Measurements from ENCODE around the gene VTCN1. TPM values are rescaled to one million over a fixed set of nuclear protein-coding genes. Genes with fewer than 3 reads are reported as not detected.

The VTCN1 gene
- total RNA-seq, 1 experiment from 2014 or later: 0.17 TPM

DNA sequence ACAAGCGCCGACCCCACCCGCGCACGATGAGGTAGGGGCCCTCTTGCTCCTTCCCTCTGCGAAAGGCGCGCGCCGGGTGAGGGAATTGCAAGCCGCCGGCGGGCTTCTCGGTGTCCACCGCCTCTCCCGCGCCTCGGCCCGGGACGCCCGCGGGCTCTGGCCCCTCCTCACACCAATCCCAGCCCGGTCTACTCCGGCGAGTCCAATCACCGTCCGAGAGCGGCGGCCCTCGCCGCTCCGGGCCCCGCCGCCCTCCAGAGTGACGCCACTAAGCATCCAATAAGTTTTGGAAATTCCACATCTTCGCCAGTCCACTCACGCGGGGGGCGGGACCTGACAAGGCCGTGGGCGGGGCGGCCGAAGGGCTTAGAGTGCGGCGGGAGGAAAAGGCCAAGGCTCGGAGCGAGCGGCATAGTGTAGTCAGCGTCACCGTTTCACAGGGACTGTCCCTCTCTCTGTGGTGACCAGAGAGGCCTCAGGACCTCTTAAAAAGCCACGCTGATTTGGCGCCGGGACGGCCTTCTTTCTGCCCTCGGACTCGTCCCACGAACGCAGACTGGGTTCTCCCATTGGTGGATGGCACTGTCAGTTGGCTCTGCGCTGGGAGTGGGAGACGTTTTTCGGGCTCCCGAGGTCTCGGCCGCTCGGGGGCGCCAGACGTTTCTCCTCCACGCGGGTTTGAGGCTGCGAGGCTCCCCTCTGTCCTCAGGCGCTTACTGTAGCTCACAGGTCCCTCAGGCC is 89.0 kb downstream of the VTCN1 start, which contains the start of gene TRIM45 (continued):
- TF ChIP-seq, protein P1, sequence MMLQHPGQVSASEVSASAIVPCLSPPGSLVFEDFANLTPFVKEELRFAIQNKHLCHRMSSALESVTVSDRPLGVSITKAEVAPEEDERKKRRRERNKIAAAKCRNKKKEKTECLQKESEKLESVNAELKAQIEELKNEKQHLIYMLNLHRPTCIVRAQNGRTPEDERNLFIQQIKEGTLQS (IDR thresholded peaks at IDR 0.05): no peak
- TF ChIP-seq POLR2AphosphoS5 (IDR thresholded peaks at IDR 0.05; ENCODE audit: low read depth, low read length) (peak; percentile 65), POLR2A (IDR thresholded peaks at IDR 0.05; ENCODE audit: borderline replicate concordance, extremely low read depth, insufficient read depth, insufficient read length) (peak; percentile 32), CBX3 (IDR thresholded peaks at IDR 0.05; ENCODE audit: low read depth) (no peak), RAD21 (IDR thresholded peaks at IDR 0.05; ENCODE audit: low read depth) (peak; percentile 61), TCF7L2 (IDR thresholded peaks at IDR 0.05; ENCODE audit: borderline replicate concordance, extremely low read depth, insufficient read depth, insufficient read length) (no peak), CEBPB (IDR thresholded peaks at IDR 0.05; ENCODE audit: low read depth) (no peak), EZH2phosphoT487 (IDR thresholded peaks at IDR 0.05; ENCODE audit: borderline replicate concordance) (no peak), FOSL1 (IDR thresholded peaks at IDR 0.05; ENCODE audit: low read depth) (no peak), JUND (IDR thresholded peaks at IDR 0.05) (no peak), SRF (IDR thresholded peaks at IDR 0.05; ENCODE audit: low read depth) (no peak)
- TF ChIP-seq, protein P2, sequence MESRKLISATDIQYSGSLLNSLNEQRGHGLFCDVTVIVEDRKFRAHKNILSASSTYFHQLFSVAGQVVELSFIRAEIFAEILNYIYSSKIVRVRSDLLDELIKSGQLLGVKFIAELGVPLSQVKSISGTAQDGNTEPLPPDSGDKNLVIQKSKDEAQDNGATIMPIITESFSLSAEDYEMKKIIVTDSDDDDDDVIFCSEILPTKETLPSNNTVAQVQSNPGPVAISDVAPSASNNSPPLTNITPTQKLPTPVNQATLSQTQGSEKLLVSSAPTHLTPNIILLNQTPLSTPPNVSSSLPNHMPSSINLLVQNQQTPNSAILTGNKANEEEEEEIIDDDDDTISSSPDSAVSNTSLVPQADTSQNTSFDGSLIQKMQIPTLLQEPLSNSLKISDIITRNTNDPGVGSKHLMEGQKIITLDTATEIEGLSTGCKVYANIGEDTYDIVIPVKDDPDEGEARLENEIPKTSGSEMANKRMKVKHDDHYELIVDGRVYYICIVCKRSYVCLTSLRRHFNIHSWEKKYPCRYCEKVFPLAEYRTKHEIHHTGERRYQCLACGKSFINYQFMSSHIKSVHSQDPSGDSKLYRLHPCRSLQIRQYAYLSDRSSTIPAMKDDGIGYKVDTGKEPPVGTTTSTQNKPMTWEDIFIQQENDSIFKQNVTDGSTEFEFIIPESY (IDR thresholded peaks at IDR 0.05; ENCODE audit: extremely low read depth, insufficient replicate concordance, low read length): no peak
- TF ChIP-seq, protein P3, sequence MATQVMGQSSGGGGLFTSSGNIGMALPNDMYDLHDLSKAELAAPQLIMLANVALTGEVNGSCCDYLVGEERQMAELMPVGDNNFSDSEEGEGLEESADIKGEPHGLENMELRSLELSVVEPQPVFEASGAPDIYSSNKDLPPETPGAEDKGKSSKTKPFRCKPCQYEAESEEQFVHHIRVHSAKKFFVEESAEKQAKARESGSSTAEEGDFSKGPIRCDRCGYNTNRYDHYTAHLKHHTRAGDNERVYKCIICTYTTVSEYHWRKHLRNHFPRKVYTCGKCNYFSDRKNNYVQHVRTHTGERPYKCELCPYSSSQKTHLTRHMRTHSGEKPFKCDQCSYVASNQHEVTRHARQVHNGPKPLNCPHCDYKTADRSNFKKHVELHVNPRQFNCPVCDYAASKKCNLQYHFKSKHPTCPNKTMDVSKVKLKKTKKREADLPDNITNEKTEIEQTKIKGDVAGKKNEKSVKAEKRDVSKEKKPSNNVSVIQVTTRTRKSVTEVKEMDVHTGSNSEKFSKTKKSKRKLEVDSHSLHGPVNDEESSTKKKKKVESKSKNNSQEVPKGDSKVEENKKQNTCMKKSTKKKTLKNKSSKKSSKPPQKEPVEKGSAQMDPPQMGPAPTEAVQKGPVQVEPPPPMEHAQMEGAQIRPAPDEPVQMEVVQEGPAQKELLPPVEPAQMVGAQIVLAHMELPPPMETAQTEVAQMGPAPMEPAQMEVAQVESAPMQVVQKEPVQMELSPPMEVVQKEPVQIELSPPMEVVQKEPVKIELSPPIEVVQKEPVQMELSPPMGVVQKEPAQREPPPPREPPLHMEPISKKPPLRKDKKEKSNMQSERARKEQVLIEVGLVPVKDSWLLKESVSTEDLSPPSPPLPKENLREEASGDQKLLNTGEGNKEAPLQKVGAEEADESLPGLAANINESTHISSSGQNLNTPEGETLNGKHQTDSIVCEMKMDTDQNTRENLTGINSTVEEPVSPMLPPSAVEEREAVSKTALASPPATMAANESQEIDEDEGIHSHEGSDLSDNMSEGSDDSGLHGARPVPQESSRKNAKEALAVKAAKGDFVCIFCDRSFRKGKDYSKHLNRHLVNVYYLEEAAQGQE (IDR thresholded peaks at IDR 0.05; ENCODE audit: low read depth): no peak
